GM23338 (cell line): Measurements from ENCODE around the gene PDSS1.

Experiments
- TF ChIP-seq, protein P1 (sequence below), 2 experiments: fragments of 200-600 bp in 1 of 2; sonication (generic) in 1 of 2; conservative IDR thresholded peaks; 2 replicates each; pipeline versions ENCODE4 v1.5.1 to v1.6.1; 2016 to 2017; ENCODE audit warnings: antibody characterized with exemption in 2 of 2, low read depth in 2 of 2, mild to moderate bottlenecking in 2 of 2, moderate library complexity in 1 of 2
- TF ChIP-seq, protein P2 (sequence below): IDR thresholded peaks from one replicate; pipeline ENCODE4 v1.6.1; 2018; ENCODE audit warnings: antibody characterized with exemption; ENCODE audit not compliant: unreplicated experiment

DNA sequence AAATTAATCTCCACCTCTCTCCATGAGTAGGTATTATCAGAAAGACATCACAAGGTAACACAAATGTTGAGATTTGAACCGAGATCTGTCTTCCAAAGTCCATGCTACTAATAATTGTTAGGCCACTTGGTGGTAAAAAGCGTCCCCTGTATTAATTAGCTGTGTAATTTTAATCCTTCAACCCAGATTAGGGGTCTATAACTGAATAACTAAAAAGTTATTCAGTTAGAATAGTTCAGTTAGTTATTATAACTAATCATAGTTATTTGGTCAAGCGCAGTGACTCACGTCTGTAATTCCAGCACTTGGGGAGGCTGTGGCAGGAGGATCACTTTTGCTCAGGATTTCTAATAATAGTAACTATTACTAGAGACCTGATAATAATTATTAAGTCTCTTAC, 5.6 kb downstream of the PDSS1 start:
- TF ChIP-seq, protein P1, sequence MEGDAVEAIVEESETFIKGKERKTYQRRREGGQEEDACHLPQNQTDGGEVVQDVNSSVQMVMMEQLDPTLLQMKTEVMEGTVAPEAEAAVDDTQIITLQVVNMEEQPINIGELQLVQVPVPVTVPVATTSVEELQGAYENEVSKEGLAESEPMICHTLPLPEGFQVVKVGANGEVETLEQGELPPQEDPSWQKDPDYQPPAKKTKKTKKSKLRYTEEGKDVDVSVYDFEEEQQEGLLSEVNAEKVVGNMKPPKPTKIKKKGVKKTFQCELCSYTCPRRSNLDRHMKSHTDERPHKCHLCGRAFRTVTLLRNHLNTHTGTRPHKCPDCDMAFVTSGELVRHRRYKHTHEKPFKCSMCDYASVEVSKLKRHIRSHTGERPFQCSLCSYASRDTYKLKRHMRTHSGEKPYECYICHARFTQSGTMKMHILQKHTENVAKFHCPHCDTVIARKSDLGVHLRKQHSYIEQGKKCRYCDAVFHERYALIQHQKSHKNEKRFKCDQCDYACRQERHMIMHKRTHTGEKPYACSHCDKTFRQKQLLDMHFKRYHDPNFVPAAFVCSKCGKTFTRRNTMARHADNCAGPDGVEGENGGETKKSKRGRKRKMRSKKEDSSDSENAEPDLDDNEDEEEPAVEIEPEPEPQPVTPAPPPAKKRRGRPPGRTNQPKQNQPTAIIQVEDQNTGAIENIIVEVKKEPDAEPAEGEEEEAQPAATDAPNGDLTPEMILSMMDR (conservative IDR thresholded peaks at IDR 0.05; ENCODE audit: low read depth in 2 of 2), result no peak
- TF ChIP-seq, protein P2, sequence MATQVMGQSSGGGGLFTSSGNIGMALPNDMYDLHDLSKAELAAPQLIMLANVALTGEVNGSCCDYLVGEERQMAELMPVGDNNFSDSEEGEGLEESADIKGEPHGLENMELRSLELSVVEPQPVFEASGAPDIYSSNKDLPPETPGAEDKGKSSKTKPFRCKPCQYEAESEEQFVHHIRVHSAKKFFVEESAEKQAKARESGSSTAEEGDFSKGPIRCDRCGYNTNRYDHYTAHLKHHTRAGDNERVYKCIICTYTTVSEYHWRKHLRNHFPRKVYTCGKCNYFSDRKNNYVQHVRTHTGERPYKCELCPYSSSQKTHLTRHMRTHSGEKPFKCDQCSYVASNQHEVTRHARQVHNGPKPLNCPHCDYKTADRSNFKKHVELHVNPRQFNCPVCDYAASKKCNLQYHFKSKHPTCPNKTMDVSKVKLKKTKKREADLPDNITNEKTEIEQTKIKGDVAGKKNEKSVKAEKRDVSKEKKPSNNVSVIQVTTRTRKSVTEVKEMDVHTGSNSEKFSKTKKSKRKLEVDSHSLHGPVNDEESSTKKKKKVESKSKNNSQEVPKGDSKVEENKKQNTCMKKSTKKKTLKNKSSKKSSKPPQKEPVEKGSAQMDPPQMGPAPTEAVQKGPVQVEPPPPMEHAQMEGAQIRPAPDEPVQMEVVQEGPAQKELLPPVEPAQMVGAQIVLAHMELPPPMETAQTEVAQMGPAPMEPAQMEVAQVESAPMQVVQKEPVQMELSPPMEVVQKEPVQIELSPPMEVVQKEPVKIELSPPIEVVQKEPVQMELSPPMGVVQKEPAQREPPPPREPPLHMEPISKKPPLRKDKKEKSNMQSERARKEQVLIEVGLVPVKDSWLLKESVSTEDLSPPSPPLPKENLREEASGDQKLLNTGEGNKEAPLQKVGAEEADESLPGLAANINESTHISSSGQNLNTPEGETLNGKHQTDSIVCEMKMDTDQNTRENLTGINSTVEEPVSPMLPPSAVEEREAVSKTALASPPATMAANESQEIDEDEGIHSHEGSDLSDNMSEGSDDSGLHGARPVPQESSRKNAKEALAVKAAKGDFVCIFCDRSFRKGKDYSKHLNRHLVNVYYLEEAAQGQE, result no peak
